Ectodermal cell (in vitro differentiated cells): ENCODE measurements around the gene RBM47.

Experiments
- H3K27ac ChIP-seq: 2 replicates; pipeline ENCODE4 v1.7.0; 2013; ENCODE audit warnings: mild to moderate bottlenecking, low read depth, low read length; ENCODE audit not compliant: insufficient read depth, poor library complexity, severe bottlenecking
- H3K27me3 ChIP-seq: 2 replicates; pipeline ENCODE4 v1.7.0; 2013; ENCODE audit warnings: mild to moderate bottlenecking, low read length; ENCODE audit not compliant: insufficient read depth, control insufficient read depth, poor library complexity, severe bottlenecking
- H3K36me3 ChIP-seq: one replicate; pipeline ENCODE4 v1.7.0; 2013; ENCODE audit warnings: low read length; ENCODE audit not compliant: control insufficient read depth, insufficient read depth
- H3K4me1 ChIP-seq: one replicate; pipeline ENCODE4 v1.7.0; 2013; ENCODE audit warnings: low read length; ENCODE audit not compliant: control insufficient read depth, insufficient read depth
- H3K4me3 ChIP-seq: 2 replicates; pipeline ENCODE4 v1.7.0; 2013; ENCODE audit warnings: low read depth, low read length, control low read depth; ENCODE audit not compliant: insufficient read depth
- H3K9me3 ChIP-seq: 2 replicates; pipeline ENCODE4 v1.7.0; 2013; ENCODE audit warnings: mild to moderate bottlenecking, low read length, moderate library complexity; ENCODE audit not compliant: control insufficient read depth
- WGBS, 2 experiments: methylation state at CpG; one replicate each; pipeline ENCODE4 v1.1.7; 2013; ENCODE audit warnings: missing lambda C conversion rate in 2 of 2; 5-methylcytosine and 5-hydroxymethylcytosine counted together

The RBM47 gene

DNA sequence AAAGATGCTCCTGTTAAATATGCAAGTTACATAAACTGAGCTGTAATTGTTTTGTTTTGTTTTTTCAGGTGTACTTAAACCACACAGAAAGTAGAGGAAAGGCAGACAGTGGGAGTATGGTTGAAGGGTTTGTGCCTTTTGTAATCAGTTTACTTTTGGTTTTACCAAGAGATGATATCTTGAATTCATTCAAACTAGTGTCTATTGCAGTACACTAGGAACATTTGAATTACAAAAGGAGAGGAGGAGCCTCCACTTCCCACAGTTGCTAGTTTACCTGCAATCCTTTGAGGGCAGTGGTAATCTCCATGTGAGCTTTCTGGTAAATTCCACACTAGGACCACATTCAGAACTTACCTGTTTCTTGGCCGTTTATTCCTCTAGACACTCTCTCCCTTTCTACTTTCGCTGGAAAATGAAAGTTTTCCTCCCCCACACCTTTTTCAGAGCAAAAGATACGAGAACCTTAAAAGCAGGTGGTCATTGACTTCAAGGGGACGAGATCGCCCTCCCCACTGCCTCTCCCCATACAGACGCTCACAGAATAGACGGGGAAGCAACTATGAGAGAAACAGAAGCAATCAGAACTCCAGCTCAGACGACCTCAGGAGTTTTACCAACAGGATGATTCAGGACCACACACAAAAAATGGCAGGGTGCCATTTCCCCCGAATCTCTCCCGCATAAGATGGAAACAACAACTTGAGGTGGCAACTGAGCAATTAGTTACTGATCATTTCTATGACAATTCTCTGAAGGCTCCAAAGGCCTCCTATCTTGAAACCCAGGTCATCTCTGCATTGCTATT lies 3.3 kb downstream of the RBM47 start:
- peaks cover 45% of the 10 kb centered on the region for H3K27me3 ChIP-seq
- no peaks in the 10 kb centered on the region for H3K9me3 ChIP-seq
- no peak overlapping the region for H3K27ac ChIP-seq
- 18% methylated on average over 10 of the region's 10 CpGs for WGBS, 2 experiments
- H3K36me3 ChIP-seq, result no peaks in the 10 kb centered on the region
- H3K4me3 ChIP-seq, result no peak overlapping the region
- H3K4me1 ChIP-seq, result peaks cover 22% of the 10 kb centered on the region

DNA sequence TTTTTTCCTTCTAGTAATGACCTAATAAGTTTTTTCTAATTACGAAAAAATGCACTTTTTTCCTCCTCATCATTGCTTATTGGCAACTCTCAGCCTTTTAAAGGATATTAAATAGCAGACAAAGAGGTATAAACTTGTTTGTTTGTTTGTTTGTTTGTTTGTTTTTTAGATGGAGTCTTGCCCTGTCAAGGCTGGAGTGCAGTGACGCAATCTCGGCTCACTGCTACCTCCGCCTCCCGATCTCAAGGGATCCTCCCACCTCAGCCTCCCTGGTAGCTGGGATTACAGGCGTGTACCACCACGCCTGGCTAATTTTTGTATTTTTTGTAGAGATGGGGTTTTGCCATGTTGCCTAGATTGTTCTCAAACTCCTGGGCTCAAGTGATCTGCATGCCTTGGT lies 6.0 kb downstream of the RBM47 start:
- Histone ChIP-seq H3K4me1 (peaks cover 10% of the 10 kb centered on the region), H3K27ac (no peak overlapping the region), H3K36me3 (no peaks in the 10 kb centered on the region), H3K9me3 (no peaks in the 10 kb centered on the region), H3K27me3 (peaks cover 23% of the 10 kb centered on the region), H3K4me3 (no peak overlapping the region)
- WGBS, 2 experiments, result 92 to 98% methylated on average over 7 of the region's 7 CpGs

DNA sequence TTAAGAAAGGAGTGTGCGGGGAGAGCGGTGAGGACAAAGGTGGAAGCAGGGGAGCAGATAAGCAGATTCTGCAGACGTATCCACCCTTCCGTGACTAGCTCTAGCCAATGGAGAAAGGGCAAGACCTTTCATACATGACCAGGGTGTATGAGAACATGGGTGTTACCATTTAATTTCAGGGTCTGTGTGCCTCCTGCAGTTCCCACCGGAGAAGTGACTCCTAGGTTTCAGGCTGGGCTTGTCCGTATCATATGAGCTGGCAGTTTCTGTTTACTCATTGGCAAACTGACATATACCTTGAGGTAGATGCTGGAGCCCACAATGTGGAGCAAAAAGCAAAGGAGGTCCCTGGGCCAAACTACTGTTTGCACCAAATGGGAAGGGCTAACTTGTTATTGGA lies 6.8 kb downstream of the RBM47 start:
- H3K27ac ChIP-seq, result no peak overlapping the region
- no peak overlapping the region for H3K4me3 ChIP-seq
- peaks cover 10% of the 10 kb centered on the region for H3K4me1 ChIP-seq
- peaks cover 15% of the 10 kb centered on the region for H3K27me3 ChIP-seq
- H3K36me3 ChIP-seq, result no peaks in the 10 kb centered on the region
- 91 to 93% methylated on average over 6 of the region's 6 CpGs for WGBS, 2 experiments
- H3K9me3 ChIP-seq, result no peaks in the 10 kb centered on the region

DNA sequence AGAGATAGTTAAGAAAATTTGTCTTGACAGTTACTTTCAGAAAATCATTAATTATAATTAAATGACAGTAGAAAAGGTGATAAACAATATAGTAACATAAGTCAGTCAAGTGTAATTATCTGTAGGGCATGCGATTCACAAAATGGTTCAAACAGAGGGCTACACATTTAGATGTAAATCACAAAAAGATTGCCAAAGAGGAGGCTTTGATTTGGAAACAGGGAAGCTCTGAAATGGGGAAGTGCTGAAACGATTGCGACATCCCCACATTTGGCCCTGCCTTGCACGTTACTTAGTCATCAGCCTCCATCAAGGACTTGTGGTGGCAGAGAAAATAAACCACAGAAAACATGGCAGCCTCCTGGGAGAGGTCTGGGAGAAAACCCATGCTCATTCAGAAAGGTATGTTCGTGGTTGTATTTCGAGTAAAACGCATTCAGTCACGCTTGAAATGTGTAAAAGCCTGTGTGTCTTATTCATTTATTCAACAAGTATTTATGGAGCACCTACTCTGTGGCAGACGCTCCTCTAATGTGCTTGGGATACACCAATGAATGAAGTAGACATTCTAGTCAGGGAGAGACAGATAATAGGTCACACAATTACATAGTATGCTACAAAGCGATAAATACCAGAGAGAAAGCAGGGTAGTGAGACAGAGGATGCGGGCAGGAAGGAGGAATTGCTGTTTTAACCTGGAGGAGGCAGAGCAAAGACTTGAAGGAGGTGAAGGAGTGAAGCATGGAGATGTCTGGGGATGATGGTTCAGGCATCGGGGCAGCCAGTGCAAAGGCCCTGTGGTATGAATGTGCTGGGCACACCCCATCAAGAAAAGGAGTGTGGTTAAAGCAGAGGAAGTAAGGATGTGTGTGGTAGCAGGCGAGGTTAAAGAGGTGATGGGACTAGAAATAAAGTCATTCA lies 7.8 kb downstream of the RBM47 start:
- no peaks in the 10 kb centered on the region for H3K9me3 ChIP-seq
- H3K4me1 ChIP-seq, result peaks cover 7% of the 10 kb centered on the region
- WGBS, 2 experiments, result 73 to 82% methylated on average over 12 to 13 of the region's 13 CpGs
- H3K27ac ChIP-seq, result no peak overlapping the region
- H3K4me3 ChIP-seq, result no peak overlapping the region
- H3K36me3 ChIP-seq, result no peaks in the 10 kb centered on the region
- H3K27me3 ChIP-seq, result peaks cover 5% of the 10 kb centered on the region

DNA sequence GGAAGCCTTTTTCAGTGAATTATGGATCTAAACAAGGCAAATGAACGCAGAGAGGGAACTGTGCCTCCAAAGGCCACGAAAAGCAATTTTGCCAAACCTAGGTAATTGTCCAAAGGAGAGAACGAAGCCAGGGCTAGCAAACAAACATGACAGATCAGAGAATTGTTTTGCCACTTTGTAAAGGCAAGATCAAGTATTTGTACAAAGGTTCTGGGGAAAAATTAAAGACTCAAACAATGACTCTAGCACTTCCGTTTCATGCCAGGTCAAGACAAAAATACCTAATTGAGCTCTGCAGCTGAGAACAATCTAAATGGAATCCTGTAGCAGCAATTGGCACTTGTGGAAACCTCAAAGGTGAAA lies 8.5 kb downstream of the RBM47 start:
- Histone ChIP-seq H3K4me3 (no peak overlapping the region), H3K27me3 (peaks cover under 1% of the 10 kb centered on the region), H3K9me3 (no peaks in the 10 kb centered on the region), H3K4me1 (peaks cover under 1% of the 10 kb centered on the region), H3K36me3 (no peaks in the 10 kb centered on the region), H3K27ac (no peak overlapping the region)
- 81 to 84% methylated on average over 4 of the region's 4 CpGs for WGBS, 2 experiments

DNA sequence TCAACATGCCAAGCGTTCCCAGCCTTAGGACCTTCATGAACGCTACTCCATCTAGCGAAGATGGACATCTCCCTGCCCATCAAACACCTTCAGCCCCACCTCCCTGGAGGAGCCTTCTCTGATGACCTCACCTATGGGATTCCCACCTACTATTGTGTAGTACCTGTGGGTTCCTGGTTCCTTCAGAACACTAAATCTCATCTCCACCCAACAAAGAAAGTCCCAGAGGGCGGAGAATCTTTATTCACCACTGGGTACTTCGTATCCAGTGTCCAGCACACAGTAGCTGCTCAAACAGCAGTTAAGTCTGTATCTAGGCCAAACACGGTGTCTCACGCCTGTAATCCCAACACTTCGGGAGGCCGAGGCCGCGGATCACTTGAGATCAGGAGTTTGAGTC lies 10.1 kb downstream of the RBM47 start:
- Histone ChIP-seq H3K27me3 (no peaks in the 10 kb centered on the region), H3K4me1 (no peaks in the 10 kb centered on the region), H3K36me3 (no peaks in the 10 kb centered on the region), H3K4me3 (no peak overlapping the region), H3K27ac (no peak overlapping the region), H3K9me3 (no peaks in the 10 kb centered on the region)
- 91 to 95% methylated on average over 11 of the region's 11 CpGs for WGBS, 2 experiments

DNA sequence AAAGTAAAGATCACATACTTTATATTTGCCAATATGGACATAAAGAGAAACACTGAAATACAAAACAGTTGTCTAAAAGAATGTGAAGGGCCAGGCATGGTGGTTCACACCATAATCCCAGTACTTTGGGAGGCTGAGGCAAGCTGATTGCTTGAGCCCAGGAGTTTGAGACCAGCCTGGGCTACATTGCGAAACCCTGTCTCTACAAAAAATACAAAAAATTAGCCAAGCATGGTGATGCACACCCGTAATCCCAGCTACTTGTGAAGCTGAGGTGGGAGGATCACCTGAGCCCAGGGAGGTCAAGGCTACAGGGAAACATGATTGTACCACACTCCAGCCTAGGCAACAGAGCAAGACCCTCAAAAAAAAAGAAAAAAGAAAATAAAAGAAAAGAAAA lies 11.8 kb downstream of the RBM47 start:
- Histone ChIP-seq H3K4me1 (no peaks in the 10 kb centered on the region), H3K27me3 (no peaks in the 10 kb centered on the region)
- 77 to 85% methylated on average over 2 of the region's 2 CpGs for WGBS, 2 experiments

DNA sequence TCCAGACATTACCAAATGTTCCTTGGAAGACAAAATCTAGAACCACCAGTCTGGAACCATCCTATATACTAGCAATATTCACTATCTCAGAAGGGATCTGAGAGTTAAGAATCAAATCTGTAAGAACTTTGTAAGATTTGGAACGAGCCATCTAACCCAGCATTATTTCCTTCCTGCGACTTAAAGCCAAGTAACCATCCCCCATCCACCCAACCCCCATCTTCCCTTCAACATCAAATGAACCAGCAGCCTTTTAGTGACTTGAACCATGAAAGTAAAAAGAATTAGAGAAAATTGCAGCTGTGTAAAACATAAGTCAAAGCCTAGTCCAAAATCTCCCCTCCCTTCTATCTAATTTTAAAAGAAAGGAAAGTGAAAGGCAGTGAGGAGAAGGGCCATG lies 15.6 kb downstream of the RBM47 start:
- 87 to 94% methylated on average over 2 of the region's 2 CpGs for WGBS, 2 experiments
- Histone ChIP-seq H3K27ac (no peak overlapping the region), H3K4me3 (no peak overlapping the region), H3K27me3 (no peaks in the 10 kb centered on the region), H3K9me3 (no peaks in the 10 kb centered on the region), H3K4me1 (no peaks in the 10 kb centered on the region), H3K36me3 (no peaks in the 10 kb centered on the region)

More for the DNA sequence above, 11.8 kb downstream of the RBM47 start:
- Histone ChIP-seq H3K36me3 (no peaks in the 10 kb centered on the region), H3K27ac (no peak overlapping the region), H3K9me3 (no peaks in the 10 kb centered on the region), H3K4me3 (no peak overlapping the region)

DNA sequence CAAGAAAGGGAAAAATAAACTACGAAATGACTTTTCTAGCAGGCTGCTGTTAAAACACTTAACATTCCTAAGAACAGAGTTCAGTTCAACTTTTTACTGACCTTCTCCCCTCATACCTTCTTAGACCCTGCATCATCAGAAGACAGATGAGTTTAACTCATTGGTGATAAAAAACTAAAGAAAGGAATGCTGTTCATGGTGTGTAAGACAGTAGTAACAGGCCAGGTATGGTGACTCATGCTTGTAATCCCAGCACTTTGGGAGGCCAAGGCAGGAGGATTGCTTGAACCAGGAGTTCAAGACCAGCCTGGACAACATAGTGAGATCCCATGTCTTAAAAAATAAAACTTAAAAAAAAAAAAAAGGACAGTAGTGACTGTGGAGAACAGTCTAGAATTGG lies 16.2 kb downstream of the RBM47 start:
- no peaks in the 10 kb centered on the region for H3K9me3 ChIP-seq
- H3K27me3 ChIP-seq, result no peaks in the 10 kb centered on the region
- no peak overlapping the region for H3K27ac ChIP-seq
- 82 to 92% methylated on average over 1 of the region's 1 CpG for WGBS, 2 experiments
- H3K36me3 ChIP-seq, result no peaks in the 10 kb centered on the region
- no peaks in the 10 kb centered on the region for H3K4me1 ChIP-seq
- no peak overlapping the region for H3K4me3 ChIP-seq

DNA sequence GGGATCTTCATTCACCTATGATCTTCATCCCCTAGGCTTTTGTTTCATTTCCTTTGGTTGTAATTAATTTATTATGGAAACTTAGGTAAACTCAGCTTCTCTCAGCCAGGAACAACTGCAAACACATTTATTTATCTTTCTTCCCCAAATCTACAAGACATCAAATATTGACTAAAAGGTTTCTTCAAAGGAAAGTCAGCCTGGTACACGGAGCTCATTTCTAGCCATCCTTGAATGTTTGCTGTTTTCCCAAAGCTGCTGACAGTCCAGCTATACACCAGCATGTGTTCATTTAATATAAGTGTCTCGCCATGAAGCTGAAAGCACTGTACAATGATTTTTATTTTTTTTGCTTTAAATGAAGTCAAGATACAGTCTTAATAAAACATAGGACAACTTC lies 16.8 kb downstream of the RBM47 start:
- Histone ChIP-seq H3K36me3 (no peaks in the 10 kb centered on the region), H3K4me3 (no peak overlapping the region), H3K4me1 (no peaks in the 10 kb centered on the region), H3K27me3 (no peaks in the 10 kb centered on the region), H3K27ac (no peak overlapping the region), H3K9me3 (no peaks in the 10 kb centered on the region)
- 83 to 88% methylated on average over 2 of the region's 2 CpGs for WGBS, 2 experiments
